ENCODE measurements around the gene TPK1.

DNA sequence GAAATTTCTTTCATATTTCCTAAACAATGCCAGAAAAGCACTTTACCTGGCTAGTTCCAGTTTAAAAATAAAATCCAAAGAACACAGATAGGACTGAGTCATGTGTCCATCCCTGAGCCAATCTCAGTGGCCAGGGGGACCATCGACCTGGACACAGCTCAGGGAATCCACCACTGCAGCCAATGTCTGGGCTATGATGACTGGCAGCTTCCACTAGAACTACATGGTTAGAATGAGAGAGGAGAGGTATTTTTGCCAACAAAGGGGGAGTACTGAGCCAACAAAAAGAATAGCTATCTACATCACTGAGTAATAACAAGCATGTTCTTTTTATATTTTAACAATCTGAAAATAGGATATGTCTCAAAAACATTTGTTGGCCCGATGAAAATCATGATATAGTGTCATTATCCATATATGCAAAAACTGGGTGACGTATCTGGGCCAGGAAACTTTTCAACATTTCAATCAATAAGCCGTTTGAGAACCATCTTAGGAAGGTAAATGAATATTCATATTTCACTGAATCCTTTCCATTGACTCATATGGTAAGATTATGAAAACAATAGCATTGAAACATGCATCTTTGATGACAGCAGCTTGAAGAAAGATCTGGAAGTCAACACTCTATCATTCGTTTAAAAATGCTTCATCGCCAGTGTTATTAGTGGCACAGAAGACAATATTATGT, 104.0 kb downstream of the TPK1 start:
- TF ChIP-seq EZH2 (IDR thresholded peaks at IDR 0.05) (no peak), POLR2AphosphoS5 (IDR thresholded peaks at IDR 0.05; ENCODE audit: borderline replicate concordance, low read depth, low read length) (no peak)
